ENCODE data around the gene BRD3OS. TPM values are rescaled to one million over a fixed set of nuclear protein-coding genes. Genes with fewer than 3 reads are reported as not detected.

The BRD3OS gene
- total and polyA plus RNA-seq, 10 of the 15 experiments (the other 5 are each of a cell fraction or from before 2014, with no cell fraction given) = 2.1 to 13.7 (median 10.7) TPM

- Histone ChIP-seq H4K20me1 (ENCODE audit: control insufficient read depth, insufficient read depth) (peaks cover 23% of the 10 kb centered on the region), H3K79me2 (ENCODE audit: control insufficient read depth, insufficient read depth, low read length) (peaks cover 22% of the 10 kb centered on the region), H3K27me3 (replicated peaks in 1 of 2; ENCODE audit: control insufficient read depth in 2 of 2, insufficient read depth in 2 of 2, low read length in 1 of 2) (no peaks in the 10 kb centered on the region), H3K4me3 (no peak overlapping the region), H3K9me3 (replicated peaks; ENCODE audit: control insufficient read depth, insufficient read depth, low read length) (no peaks in the 10 kb centered on the region), H3K27ac (ENCODE audit: control insufficient read depth, insufficient read depth) (no peak overlapping the region), H3K36me3 (ENCODE audit: control insufficient read depth in 2 of 2, insufficient read depth in 2 of 2, low read length in 1 of 2) (no peaks in the 10 kb centered on the region), H3K4me2 (ENCODE audit: control insufficient read depth, insufficient read depth) (peak overlapping the region; percentile 66), H3K9ac (ENCODE audit: control insufficient read depth, insufficient read depth, low read length) (no peak overlapping the region), H3K4me1 (ENCODE audit: control insufficient read depth, insufficient read depth, low read length) (peaks cover 20% of the 10 kb centered on the region), H2AFZ (ENCODE audit: control insufficient read depth, low read depth, low read length) (no peak overlapping the region)
- in situ Hi-C loops (cut with MboI) (no loop called here), intact Hi-C loops (cut with micrococcal nuclease; ENCODE audit: unreplicated experiment) (loop anchor here (1.0 kb wide), 1 partner anchor 35 kb away; the partner anchor contains the start of gene BRD3OS)
- RAD21 ChIA-PET (ENCODE audit: unreplicated experiment) = no interaction called here
- WGBS (ENCODE audit: insufficient coverage, insufficient replicate concordance, low lambda C conversion rate, missing lambda C conversion rate) = 20% methylated on average over 17 of the region's 17 CpGs
- no TSS peak for BruUV-seq (replicated peaks)
- DNase-seq (ENCODE audit: low read depth, low spot score) = peak; percentile 77
- CTCF ChIA-PET = no interaction called here
- peak; percentile 96 for FAIRE-seq
- POLR2A ChIA-PET = interaction anchor here (0.6 to 1.1 kb wide), 3 partner anchors 69 to 103 kb away, joined by 3 to 5 read pairs (median 5); no protein-coding TSS in a partner anchor
- SMC1A ChIA-PET (ENCODE audit: uncharacterized antibody, unreplicated experiment) = interaction anchor here (1.5 to 1.6 kb wide), 2 partner anchors 9 to 14 kb away, joined by 3 to 4 read pairs; no protein-coding TSS in a partner anchor
- peak; percentile 96 for ATAC-seq
- TF ChIP-seq PAX5 (IDR thresholded peaks at IDR 0.05; ENCODE audit: borderline replicate concordance, low read depth, low read length) (no peak), SPI1 (IDR thresholded peaks at IDR 0.05; ENCODE audit: borderline replicate concordance, insufficient read depth, low read depth, low read length) (peak; percentile 88; the same call in 1 of the 2 replicates), NKRF (conservative IDR thresholded peaks at IDR 0.05) (no peak), MEF2A (IDR thresholded peaks at IDR 0.05; ENCODE audit: insufficient read depth, low read depth, low read length) (no peak), IKZF2 (IDR thresholded peaks at IDR 0.05) (peak; percentile 56 to 67; a peak in 2 of 4 replicates), NR2F1 (conservative IDR thresholded peaks at IDR 0.05) (peak; percentile 86), ATF7 (IDR thresholded peaks at IDR 0.05; ENCODE audit: low read depth) (no peak), EED (IDR thresholded peaks at IDR 0.05; ENCODE audit: low read depth) (peak; percentile 64), ZSCAN29 (IDR thresholded peaks at IDR 0.05) (no peak), RUNX3 (IDR thresholded peaks at IDR 0.05; ENCODE audit: low read length) (peak; percentile 93), MYC (IDR thresholded peaks at IDR 0.05; ENCODE audit: insufficient read depth, insufficient read length, insufficient replicate concordance, low read length, severe bottlenecking) (no peak), ESRRA (IDR thresholded peaks at IDR 0.05; ENCODE audit: low read length) (no peak), USF2 (IDR thresholded peaks at IDR 0.05; ENCODE audit: borderline replicate concordance, low read depth, low read length) (no peak), YY1 (IDR thresholded peaks at IDR 0.05; ENCODE audit: low read depth, low read length) (no peak), POLR2A (IDR thresholded peaks at IDR 0.05; ENCODE audit: low read depth, low read length) (no peak), ZNF24 (IDR thresholded peaks at IDR 0.05) (no peak)
- TF ChIP-seq, protein P1, sequence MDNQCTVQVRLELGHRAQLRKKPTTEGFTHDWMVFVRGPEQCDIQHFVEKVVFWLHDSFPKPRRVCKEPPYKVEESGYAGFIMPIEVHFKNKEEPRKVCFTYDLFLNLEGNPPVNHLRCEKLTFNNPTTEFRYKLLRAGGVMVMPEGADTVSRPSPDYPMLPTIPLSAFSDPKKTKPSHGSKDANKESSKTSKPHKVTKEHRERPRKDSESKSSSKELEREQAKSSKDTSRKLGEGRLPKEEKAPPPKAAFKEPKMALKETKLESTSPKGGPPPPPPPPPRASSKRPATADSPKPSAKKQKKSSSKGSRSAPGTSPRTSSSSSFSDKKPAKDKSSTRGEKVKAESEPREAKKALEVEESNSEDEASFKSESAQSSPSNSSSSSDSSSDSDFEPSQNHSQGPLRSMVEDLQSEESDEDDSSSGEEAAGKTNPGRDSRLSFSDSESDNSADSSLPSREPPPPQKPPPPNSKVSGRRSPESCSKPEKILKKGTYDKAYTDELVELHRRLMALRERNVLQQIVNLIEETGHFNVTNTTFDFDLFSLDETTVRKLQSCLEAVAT (IDR thresholded peaks at IDR 0.05) = no peak
- TF ChIP-seq, protein P2, sequence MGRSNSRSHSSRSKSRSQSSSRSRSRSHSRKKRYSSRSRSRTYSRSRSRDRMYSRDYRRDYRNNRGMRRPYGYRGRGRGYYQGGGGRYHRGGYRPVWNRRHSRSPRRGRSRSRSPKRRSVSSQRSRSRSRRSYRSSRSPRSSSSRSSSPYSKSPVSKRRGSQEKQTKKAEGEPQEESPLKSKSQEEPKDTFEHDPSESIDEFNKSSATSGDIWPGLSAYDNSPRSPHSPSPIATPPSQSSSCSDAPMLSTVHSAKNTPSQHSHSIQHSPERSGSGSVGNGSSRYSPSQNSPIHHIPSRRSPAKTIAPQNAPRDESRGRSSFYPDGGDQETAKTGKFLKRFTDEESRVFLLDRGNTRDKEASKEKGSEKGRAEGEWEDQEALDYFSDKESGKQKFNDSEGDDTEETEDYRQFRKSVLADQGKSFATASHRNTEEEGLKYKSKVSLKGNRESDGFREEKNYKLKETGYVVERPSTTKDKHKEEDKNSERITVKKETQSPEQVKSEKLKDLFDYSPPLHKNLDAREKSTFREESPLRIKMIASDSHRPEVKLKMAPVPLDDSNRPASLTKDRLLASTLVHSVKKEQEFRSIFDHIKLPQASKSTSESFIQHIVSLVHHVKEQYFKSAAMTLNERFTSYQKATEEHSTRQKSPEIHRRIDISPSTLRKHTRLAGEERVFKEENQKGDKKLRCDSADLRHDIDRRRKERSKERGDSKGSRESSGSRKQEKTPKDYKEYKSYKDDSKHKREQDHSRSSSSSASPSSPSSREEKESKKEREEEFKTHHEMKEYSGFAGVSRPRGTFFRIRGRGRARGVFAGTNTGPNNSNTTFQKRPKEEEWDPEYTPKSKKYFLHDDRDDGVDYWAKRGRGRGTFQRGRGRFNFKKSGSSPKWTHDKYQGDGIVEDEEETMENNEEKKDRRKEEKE (IDR thresholded peaks at IDR 0.05) = no peak
These were observed 34.5 kb downstream of the BRD3OS start for GRCh38 chr9:134059661-134060395.

Measured in GM12878 (cell line).